HepG2 (cell line): ENCODE data around the gene OTUD7B. TPM values are rescaled to one million over a fixed set of nuclear protein-coding genes. Genes with fewer than 3 reads are reported as not detected.

Source experiments
- EP300 ChIP-seq, 3 experiments: sonication (generic) in 1 of 3; formaldehyde crosslinking in 1 of 3; IDR thresholded peaks; 2 replicates each; pipeline versions ENCODE4 v1.5.1 to v1.6.1; 2011 to 2020; ENCODE audit warnings: low read depth in 2 of 3, low read length in 2 of 3, borderline replicate concordance in 1 of 3, improper control_type of control experiment in 1 of 3, mild to moderate bottlenecking in 1 of 3, missing genetic modification reagents in 1 of 3, moderate library complexity in 1 of 3
- HNF1A ChIP-seq, 2 experiments: sonication (generic) in 1 of 2; formaldehyde crosslinking in 1 of 2; IDR thresholded peaks; 2 replicates each; pipeline versions ENCODE4 v1.4.0 to v1.6.1; 2016 to 2020; ENCODE audit warnings: borderline replicate concordance in 1 of 2, low read depth in 1 of 2, mild to moderate bottlenecking in 1 of 2, missing genetic modification reagents in 1 of 2
- IRF1 ChIP-seq: sonication (generic); formaldehyde crosslinking; IDR thresholded peaks from 2 replicates; pipeline ENCODE4 v1.4.0; 2020; ENCODE audit warnings: low read depth, mild to moderate bottlenecking, missing genetic modification reagents
- LRRFIP1 ChIP-seq: sonication (generic); formaldehyde crosslinking; conservative IDR thresholded peaks from 2 replicates; pipeline ENCODE4 v1.4.0; 2020; ENCODE audit warnings: missing genetic modification reagents
- MIER3 ChIP-seq: IDR thresholded peaks from 2 replicates; pipeline ENCODE4 v1.6.1; 2016; ENCODE audit warnings: missing compliant biosample characterization, borderline replicate concordance
- NR2C2 ChIP-seq: sonication (generic); formaldehyde crosslinking; IDR thresholded peaks from 2 replicates; pipeline ENCODE4 v1.4.0; 2020; ENCODE audit warnings: missing genetic modification reagents, mild to moderate bottlenecking, moderate library complexity, borderline replicate concordance
- NR2F1 ChIP-seq, 2 experiments: fragments of 450-650 bp in 1 of 2; formaldehyde crosslinking in 1 of 2; IDR thresholded peaks; 2 replicates each; pipeline versions ENCODE4 v1.5.0 to v1.6.1; 2016 to 2020; ENCODE audit warnings: mild to moderate bottlenecking in 1 of 2, missing compliant biosample characterization in 1 of 2, missing genetic modification reagents in 1 of 2, moderate library complexity in 1 of 2
- SRSF9 ChIP-seq: fragments of 200-400 bp; formaldehyde crosslinking; IDR thresholded peaks from 2 replicates; pipeline ENCODE4 v1.6.1; 2018; ENCODE audit warnings: borderline replicate concordance, mild to moderate bottlenecking, low read depth, low read length; ENCODE audit not compliant: insufficient read depth, poor library complexity, severe bottlenecking
- TFDP2 ChIP-seq: sonication (generic); formaldehyde crosslinking; IDR thresholded peaks from 2 replicates; pipeline ENCODE4 v1.4.0; 2020; ENCODE audit warnings: missing genetic modification reagents
- ZBTB26 ChIP-seq: IDR thresholded peaks from 2 replicates; pipeline ENCODE4 v1.6.1; 2016; ENCODE audit warnings: missing compliant biosample characterization, missing genetic modification reagents, borderline replicate concordance
- ZBTB7B ChIP-seq: sonication (generic); formaldehyde crosslinking; IDR thresholded peaks from 2 replicates; pipeline ENCODE4 v1.4.0; 2020; ENCODE audit warnings: missing genetic modification reagents
- ZMAT3 ChIP-seq: sonication (generic); formaldehyde crosslinking; conservative IDR thresholded peaks from 2 replicates; pipeline ENCODE4 v1.7.0; 2021; ENCODE audit warnings: missing genetic modification reagents
- ZNF101 ChIP-seq: sonication (generic); formaldehyde crosslinking; IDR thresholded peaks from 2 replicates; pipeline ENCODE4 v1.4.0; 2020; ENCODE audit warnings: mild to moderate bottlenecking, low read depth, missing genetic modification reagents, borderline replicate concordance
- ZNF331 ChIP-seq: sonication (generic); formaldehyde crosslinking; IDR thresholded peaks from 2 replicates; pipeline ENCODE4 v1.4.0; 2020; ENCODE audit warnings: missing genetic modification reagents
- ZNF878 ChIP-seq: sonication (generic); formaldehyde crosslinking; IDR thresholded peaks from 2 replicates; pipeline ENCODE4 v1.8.1; 2023; ENCODE audit warnings: mild to moderate bottlenecking, missing genetic modification reagents, moderate library complexity
- polyA plus RNA-seq, 8 experiments: library from polyadenylated mRNA; depleted of rRNA in 3 of 8; stranded (reverse) in 7 of 8; unstranded in 1 of 8; fragments of >200 nt; fragmentation: Illumina TruSeq in 4 of 8; extraction: Trizol in 4 of 8; gene quantifications; 2 replicates each; pipeline versions ENCODE4 v1.2.1 to v1.2.3, GENCODE V29; 2011 to 2016; ENCODE audit warnings: low read depth in 4 of 8, missing spikeins in 1 of 8, mixed read lengths in 1 of 8; ENCODE audit not compliant: insufficient read depth in 1 of 8
- total RNA-seq, 5 experiments: library from RNA; depleted of rRNA; stranded (reverse); fragments of >200 nt; fragmentation: Illumina TruSeq; extraction: Trizol; gene quantifications; 2 replicates each; pipeline ENCODE4 v1.2.3, GENCODE V29; 2016; ENCODE audit warnings: low read depth in 1 of 5

OTUD7B gene
- total and polyA plus RNA-seq, 2 of the 13 experiments (the other 11 are each of a cell fraction or from before 2014, with no cell fraction given): 5.1 to 11.2 TPM

GRCh38 chr1:150008699-150009098 is 1.8 kb downstream of the OTUD7B start (continued):
- TF ChIP-seq LRRFIP1 (CRISPR knock-in tag): no peak
- no peak for TF ChIP-seq SRSF9
- TF ChIP-seq MIER3: no peak
- TF ChIP-seq ZBTB7B (CRISPR knock-in tag): 0 out of 2 replicates have a peak, but pooled peaks have one; percentile 46
- no peak for TF ChIP-seq ZNF331
- no peak for TF ChIP-seq NR2C2 (CRISPR knock-in tag)
- 0 out of 2 replicates have a peak, but pooled peaks have one; percentile 17 for TF ChIP-seq TFDP2
- TF ChIP-seq ZMAT3 (CRISPR knock-in tag): no peak
- TF ChIP-seq EP300 (IDR thresholded peaks at IDR 0.05; ENCODE audit: low read depth in 2 of 2, low read length in 2 of 2): peak in 1 of 2 experiments; percentile 58; a peak in 2 of 4 replicates
- no peak for TF ChIP-seq EP300 (CRISPR knock-in tag; IDR thresholded peaks at IDR 0.05; ENCODE audit: borderline replicate concordance)
- TF ChIP-seq NR2F1 (CRISPR knock-in tag; IDR thresholded peaks at IDR 0.05): 0 out of 4 replicates have a peak, but pooled peaks of 1 of the 2 experiments have one; percentile 14
- TF ChIP-seq ZNF101 (CRISPR knock-in tag): no peak
- no peak for TF ChIP-seq IRF1
- TF ChIP-seq HNF1A (IDR thresholded peaks at IDR 0.05; ENCODE audit: low read depth): peak; percentile 45; the same call in 1 of the 2 replicates
- TF ChIP-seq HNF1A (CRISPR knock-in tag; IDR thresholded peaks at IDR 0.05; ENCODE audit: borderline replicate concordance): no peak
- TF ChIP-seq ZNF878: no peak
- no peak for TF ChIP-seq ZBTB26 (CRISPR knock-in tag)
